VCaP (cell line): ENCODE results near the gene MCAM.
A peak's percentile ranks its signal among the peaks of the same experiment; 100 is the strongest.

Experiments used
- H3K27ac ChIP-seq: fragments of 450-650 bp; 2 replicates; pipeline ENCODE4 v1.5.1; 2017
- CTCF ChIP-seq: fragments of 450-650 bp; conservative IDR thresholded peaks from 2 replicates; pipeline ENCODE4 v1.5.1; 2017; ENCODE audit warnings: mild to moderate bottlenecking, moderate library complexity

Gene MCAM

GRCh38 chr11:119316729-119317591 lies at the start of gene MCAM:
Gene MCAM, minus strand, starts transcription at chr11:119317130. Its CDS starts 29 bp downstream, at chr11:119317101.
- peak within 1 kb of the TSS; percentile 78 for H3K27ac ChIP-seq
- no peak for TF ChIP-seq CTCF

- H3K27ac ChIP-seq, result no peak overlapping the region
- TF ChIP-seq CTCF, result no peak
Observed at GRCh38 chr11:119365071-119365591, 48.2 kb upstream of the MCAM start.

- TF ChIP-seq CTCF, result no peak
- H3K27ac ChIP-seq, result no peak overlapping the region
Observed at GRCh38 chr11:119363851-119364590, 47.1 kb upstream of the MCAM start.

GRCh38 chr11:119363081-119363850 lies 46.3 kb upstream of the MCAM start:
- TF ChIP-seq CTCF, result no peak
- no peak overlapping the region for H3K27ac ChIP-seq

GRCh38 chr11:119362741-119363080 lies 45.8 kb upstream of the MCAM start:
- TF ChIP-seq CTCF, result no peak
- no peak overlapping the region for H3K27ac ChIP-seq

- no peak for TF ChIP-seq CTCF
- H3K27ac ChIP-seq, result peak overlapping the region; percentile 46
Observed at GRCh38 chr11:119361941-119362725, 45.2 kb upstream of the MCAM start.
